Measurements from ENCODE around the gene LRRN4CL. TPM values are rescaled to one million over a fixed set of nuclear protein-coding genes. Genes with fewer than 3 reads are reported as not detected.

The LRRN4CL gene
- total and polyA plus RNA-seq, 9 of the 15 experiments (the other 6 are each of a cell fraction or from before 2014, with no cell fraction given) = 0.03 to 0.11 (median 0.05) TPM; not detected in 4

- no peak for TF ChIP-seq FOXP4 (CRISPR knock-in tag; IDR thresholded peaks at IDR 0.05; ENCODE audit: borderline replicate concordance)
- TF ChIP-seq FIP1L1 (IDR thresholded peaks at IDR 0.05; ENCODE audit: low read depth, low read length, poor library complexity, severe bottlenecking) = no peak
- TF ChIP-seq ZNF695 (CRISPR knock-in tag; IDR thresholded peaks at IDR 0.05) = 0 out of 2 replicates have a peak, but pooled peaks have one; percentile 24
- no peak for TF ChIP-seq HNRNPL (IDR thresholded peaks at IDR 0.05; ENCODE audit: low read depth, low read length)
- no peak for TF ChIP-seq ZEB2 (IDR thresholded peaks at IDR 0.05)
- no peak for TF ChIP-seq ILF3 (IDR thresholded peaks at IDR 0.05; ENCODE audit: borderline replicate concordance)
- TF ChIP-seq ZNF311 (CRISPR knock-in tag; IDR thresholded peaks at IDR 0.05) = no peak
- TF ChIP-seq PCBP2 (IDR thresholded peaks at IDR 0.05; ENCODE audit: low read depth, low read length, poor library complexity, severe bottlenecking) = no peak
- no peak for TF ChIP-seq SAFB2 (IDR thresholded peaks at IDR 0.05; ENCODE audit: borderline replicate concordance, low read depth, low read length, severe bottlenecking)
- TF ChIP-seq CBFB (CRISPR knock-in tag; IDR thresholded peaks at IDR 0.05) = no peak; the same call in 1 of the 2 replicates
- TF ChIP-seq KAT2B (IDR thresholded peaks at IDR 0.05; ENCODE audit: low read depth, low read length) = no peak
- TF ChIP-seq HNRNPLL (IDR thresholded peaks at IDR 0.05; ENCODE audit: low read depth, low read length, poor library complexity, severe bottlenecking) = peak; percentile 34
- TF ChIP-seq ETV5 (CRISPR knock-in tag; IDR thresholded peaks at IDR 0.05; ENCODE audit: low read depth) = peak; percentile 40; the same call in 1 of the 2 replicates
- TF ChIP-seq ELF2 (CRISPR knock-in tag; IDR thresholded peaks at IDR 0.05) = peak; percentile 37; the same call in 1 of the 2 replicates
- TF ChIP-seq RBM14 (IDR thresholded peaks at IDR 0.05; ENCODE audit: borderline replicate concordance, insufficient read depth, low read depth, low read length) = no peak
- TF ChIP-seq ZNF124 (CRISPR knock-in tag; IDR thresholded peaks at IDR 0.05) = no peak
- TF ChIP-seq TEAD4 (IDR thresholded peaks at IDR 0.05; ENCODE audit: low read length) = no peak
- no peak for TF ChIP-seq TEAD4 (CRISPR knock-in tag; IDR thresholded peaks at IDR 0.05; ENCODE audit: borderline replicate concordance)
- no peak for TF ChIP-seq CHD2 (IDR thresholded peaks at IDR 0.05; ENCODE audit: low read depth, low read length)
- TF ChIP-seq ETS2 (tag; IDR thresholded peaks at IDR 0.05; ENCODE audit: borderline replicate concordance, poor library complexity, severe bottlenecking) = no peak
- TF ChIP-seq SFPQ (IDR thresholded peaks at IDR 0.05; ENCODE audit: low read depth, low read length) = no peak
- no peak for TF ChIP-seq ZNF764 (CRISPR knock-in tag; IDR thresholded peaks at IDR 0.05; ENCODE audit: low read depth)
These were observed 16.8 kb upstream of the LRRN4CL start (continued) for GRCh38 chr11:62705880-62706849.

Data from K562 (cell line).